GM12878 (cell line): Measurements from ENCODE around the gene EEFSEC. TPM values are rescaled to one million over a fixed set of nuclear protein-coding genes. Genes with fewer than 3 reads are reported as not detected.

Experiments
- ATAC-seq: fragments of 200-7000 bp; cut with Tn5 transposase; 3 replicates; pipeline ENCODE4 v1.9.1; 2020; ENCODE audit warnings: mild to moderate bottlenecking, moderate library complexity
- BruUV-seq: library from RNA; stranded (reverse); fragments of 400-500 nt; replicated peaks from 2 replicates; lab custom pipeline; 2021; lab: Mats Ljungman, UMichigan
- CTCF ChIA-PET: fragments of 300-600 bp; sonication (Branson Sonifier 250); formaldehyde crosslinking; extraction: SDS; loops from one replicate; lab custom pipeline; 2021; ENCODE audit warnings: inconsistent platforms; lab: Yijun Ruan, JAX
- POLR2A ChIA-PET: fragments of 350-600 bp; formaldehyde crosslinking; extraction: SDS; loops from one replicate; lab custom pipeline; 2021; ENCODE audit warnings: inconsistent platforms; lab: Charles Lee
- RAD21 ChIA-PET: fragments of 300-600 bp; sonication (Branson Sonifier 250); formaldehyde crosslinking; loops from one replicate; lab custom pipeline; 2023; ENCODE audit warnings: antibody characterized with exemption; ENCODE audit not compliant: unreplicated experiment; lab: Charles Lee
- SMC1A ChIA-PET: fragments of 300-600 bp; sonication (Branson Sonifier 250); formaldehyde crosslinking; loops from one replicate; lab custom pipeline; 2023; ENCODE audit not compliant: unreplicated experiment, uncharacterized antibody; lab: Charles Lee
- DNase-seq: peaks from one replicate; pipeline ENCODE4 v3.0.0-alpha.2; 2011; ENCODE audit warnings: low read depth, low spot score
- FAIRE-seq: peaks from 3 replicates; lab custom pipeline; 2011; peaks lifted over from hg19 to GRCh38; lab: Jason Lieb, UNC
- H2AFZ ChIP-seq: 2 replicates; pipeline ENCODE4 v1.6.0; 2011; ENCODE audit warnings: low read depth, low read length, control low read depth; ENCODE audit not compliant: control insufficient read depth
- H3K27ac ChIP-seq: 2 replicates; pipeline ENCODE4 v1.5.1; 2011; ENCODE audit warnings: control low read depth; ENCODE audit not compliant: control insufficient read depth, insufficient read depth
- H3K27me3 ChIP-seq, 2 experiments: replicated peaks in 1 of 2; 2 replicates each; pipeline versions ENCODE4 v1.6.0 to v1.6.1; 2011; ENCODE audit warnings: low read length in 1 of 2; ENCODE audit not compliant: control insufficient read depth in 2 of 2, insufficient read depth in 2 of 2
- H3K36me3 ChIP-seq, 2 experiments: 2 replicates each; pipeline ENCODE4 v1.5.1; 2011; ENCODE audit warnings: low read length in 1 of 2; ENCODE audit not compliant: control insufficient read depth in 2 of 2, insufficient read depth in 2 of 2
- H3K4me1 ChIP-seq: 2 replicates; pipeline ENCODE4 v1.6.1; 2011; ENCODE audit warnings: mild to moderate bottlenecking, low read length, moderate library complexity, mixed read lengths; ENCODE audit not compliant: control insufficient read depth, insufficient read depth
- H3K4me2 ChIP-seq: 2 replicates; pipeline ENCODE4 v1.6.0; 2011; ENCODE audit warnings: control low read depth; ENCODE audit not compliant: control insufficient read depth, insufficient read depth
- H3K4me3 ChIP-seq: fragments of 200-600 bp; sonication (generic); 2 replicates; pipeline ENCODE4 v1.5.1; 2016
- H3K79me2 ChIP-seq: 2 replicates; pipeline ENCODE4 v1.6.0; 2011; ENCODE audit warnings: low read length; ENCODE audit not compliant: control insufficient read depth, insufficient read depth
- H3K9ac ChIP-seq: 2 replicates; pipeline ENCODE4 v1.8.0; 2011; ENCODE audit warnings: low read length, control low read depth, mixed read lengths; ENCODE audit not compliant: control insufficient read depth, insufficient read depth
- H3K9me3 ChIP-seq: replicated peaks from 3 replicates; pipeline ENCODE4 v1.5.1; 2011; ENCODE audit warnings: mild to moderate bottlenecking, low read length; ENCODE audit not compliant: control insufficient read depth, insufficient read depth
- H4K20me1 ChIP-seq: 2 replicates; pipeline ENCODE4 v1.6.0; 2011; ENCODE audit not compliant: control insufficient read depth, insufficient read depth
- ASH2L ChIP-seq: fragments of 300-600, 200-600 bp; sonication (generic); IDR thresholded peaks from 2 replicates; pipeline ENCODE4 v1.6.1; 2017; ENCODE audit warnings: low read depth, mild to moderate bottlenecking, borderline replicate concordance
- BACH1 ChIP-seq: fragments of 450-650 bp; IDR thresholded peaks from 2 replicates; pipeline ENCODE4 v1.6.1; 2017; ENCODE audit warnings: mild to moderate bottlenecking, borderline replicate concordance
- BRCA1 ChIP-seq: IDR thresholded peaks from 2 replicates; pipeline ENCODE4 v1.6.1; 2011; ENCODE audit warnings: low read depth, low read length, improper control_type of control experiment
- GABPA ChIP-seq: IDR thresholded peaks from 2 replicates; pipeline ENCODE4 v1.6.1; 2014; ENCODE audit warnings: antibody characterized with exemption, low read depth, mild to moderate bottlenecking, inconsistent platforms
- NFXL1 ChIP-seq: fragments of 450-650 bp; IDR thresholded peaks from 2 replicates; pipeline ENCODE4 v1.6.1; 2017; ENCODE audit warnings: antibody characterized with exemption, mild to moderate bottlenecking, borderline replicate concordance
- NR2C1 ChIP-seq: fragments of 450-650 bp; IDR thresholded peaks from 2 replicates; pipeline ENCODE4 v1.6.1; 2017; ENCODE audit warnings: antibody characterized with exemption, mild to moderate bottlenecking, moderate library complexity
- RCOR1 ChIP-seq: conservative IDR thresholded peaks from 2 replicates; pipeline ENCODE4 v1.6.1; 2012; ENCODE audit warnings: low read depth, low read length, improper control_type of control experiment
- REST ChIP-seq: IDR thresholded peaks from 2 replicates; pipeline ENCODE4 v1.6.1; 2012; ENCODE audit warnings: mild to moderate bottlenecking, low read depth, low read length
- TAF1 ChIP-seq: IDR thresholded peaks from 2 replicates; pipeline ENCODE4 v1.6.1; 2011; ENCODE audit warnings: mild to moderate bottlenecking, low read depth, low read length, borderline replicate concordance
- YY1 ChIP-seq: IDR thresholded peaks from 2 replicates; pipeline ENCODE4 v1.6.1; 2011; ENCODE audit warnings: low read depth, mild to moderate bottlenecking, low read length
- ZNF274 ChIP-seq: IDR thresholded peaks from one replicate; pipeline ENCODE4 v1.8.0; 2011; ENCODE audit not compliant: insufficient read length, insufficient read depth
- ZNF687 ChIP-seq: fragments of 450-650 bp; IDR thresholded peaks from 2 replicates; pipeline ENCODE4 v1.6.1; 2017; ENCODE audit warnings: mild to moderate bottlenecking, moderate library complexity
- ZZZ3 ChIP-seq: IDR thresholded peaks from 2 replicates; pipeline ENCODE4 v1.6.1; 2011; ENCODE audit warnings: low read depth; ENCODE audit not compliant: control insufficient read depth, insufficient read length
- WGBS: methylation state at CpG from one replicate; pipeline ENCODE4 v1.1.6; 2016; ENCODE audit warnings: low lambda C conversion rate; ENCODE audit not compliant: insufficient replicate concordance, insufficient coverage; ENCODE audit errors: missing lambda C conversion rate; 5-methylcytosine and 5-hydroxymethylcytosine counted together
- in situ Hi-C: fragments of 300-500 bp; cut with MboI; formaldehyde crosslinking; loops from 9 replicates; pipeline ENCODE4 v1.14.3; 2018; ENCODE audit warnings: mixed read lengths
- intact Hi-C: fragments of 100-400 bp; cut with micrococcal nuclease; formaldehyde crosslinking; loops from one replicate; pipeline ENCODE4 v1.14.2; 2022; ENCODE audit not compliant: unreplicated experiment
- polyA plus RNA-seq, 11 experiments: library from polyadenylated mRNA; depleted of rRNA in 4 of 11; unstranded in 6 of 11; stranded (reverse) in 5 of 11; fragments of >200 nt; fragmentation: Nextera tagmentation in 4 of 11; fragmentation: Illumina TruSeq in 1 of 11; extraction: Ambion mirVana in 4 of 11; extraction: Trizol in 1 of 11; gene quantifications; 1 replicate in 1 of 11; 2 replicates in 10 of 11; pipeline versions ENCODE4 v1.2.1 to v1.2.3, GENCODE V29; 2011 to 2016; ENCODE audit warnings: inconsistent platforms in 2 of 11, missing spikeins in 2 of 11, low read depth in 1 of 11
- total RNA-seq, 4 experiments: library from RNA; depleted of rRNA in 3 of 4; stranded (reverse); fragments of >200 nt in 3 of 4; fragmentation: Illumina TruSeq in 1 of 4; extraction: Trizol in 1 of 4; gene quantifications; 2 replicates each; pipeline versions ENCODE4 v1.2.1 to v1.2.3, GENCODE V29; 2013 to 2021
- TF ChIP-seq, protein P1 (sequence below): fragments of 450-650 bp; IDR thresholded peaks from 2 replicates; pipeline ENCODE4 v1.6.1; 2017; ENCODE audit warnings: antibody characterized with exemption, mild to moderate bottlenecking, moderate library complexity

EEFSEC gene
- total and polyA plus RNA-seq, 10 of the 15 experiments (the other 5 are each of a cell fraction or from before 2014, with no cell fraction given), result 0.29 to 29.1 (median 16.1) TPM

DNA sequence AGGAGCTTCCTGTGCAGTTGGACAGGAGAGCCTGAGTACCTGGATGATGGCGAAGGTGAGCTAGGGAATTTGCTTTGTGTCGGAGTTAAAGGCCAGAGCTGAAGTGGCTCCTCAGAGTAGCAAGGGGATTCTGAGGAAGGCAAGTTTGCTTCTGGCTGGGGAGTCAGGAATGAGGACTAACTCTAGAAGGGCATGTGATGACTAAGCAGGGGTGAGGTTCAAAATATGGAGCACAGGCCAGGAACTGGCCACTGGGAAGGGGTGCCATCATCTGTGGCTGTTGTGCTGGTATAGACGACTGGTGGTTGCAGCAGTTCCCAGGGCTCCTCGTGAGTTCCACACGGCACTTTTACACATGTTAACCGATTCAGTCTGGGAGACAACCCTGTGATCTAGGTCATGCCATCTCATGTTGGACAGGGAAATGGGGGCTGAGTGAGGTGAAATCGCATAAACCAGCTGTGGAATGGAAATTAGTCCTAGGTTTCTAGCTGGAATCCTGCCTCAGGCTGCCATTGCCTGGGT lies 100.8 kb downstream of the EEFSEC start (continued):
- TF ChIP-seq BRCA1 (no peak), ZNF274 (no peak), NFXL1 (no peak)

DNA sequence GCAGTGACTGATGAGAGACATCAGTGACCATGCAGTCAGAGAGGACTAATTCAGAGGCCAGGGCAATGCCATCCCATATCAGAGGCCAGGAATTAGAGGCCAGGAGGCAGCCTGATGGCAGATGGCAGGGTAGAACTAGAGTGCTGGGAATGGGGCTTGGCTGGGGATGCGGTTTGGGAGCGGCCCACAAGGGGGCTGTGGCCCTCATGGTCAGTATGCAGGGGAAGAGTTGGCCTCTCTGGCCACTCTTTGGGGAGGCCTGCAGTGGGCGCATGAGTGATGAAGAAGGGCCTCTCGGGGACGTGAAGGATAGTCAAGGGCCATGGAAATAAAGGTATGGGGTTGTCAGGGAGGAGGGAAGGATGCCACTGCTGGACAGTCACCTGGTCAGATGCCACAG lies 101.7 kb downstream of the EEFSEC start:
- 73% methylated on average over 5 of the region's 5 CpGs for WGBS
- H4K20me1 ChIP-seq, result no peaks in the 10 kb centered on the region
- no peak overlapping the region for H3K27ac ChIP-seq
- H3K4me3 ChIP-seq, result no peak overlapping the region
- H3K9ac ChIP-seq, result no peak overlapping the region
- SMC1A ChIA-PET, result no interaction called here
- no peaks in the 10 kb centered on the region for H3K79me2 ChIP-seq
- POLR2A ChIA-PET, result no interaction called here
- no peaks in the 10 kb centered on the region for H3K4me1 ChIP-seq
- in situ Hi-C loops, result no loop called here
- CTCF ChIA-PET, result no interaction called here
- FAIRE-seq (no peak), DNase-seq (no peak), ATAC-seq (no peak)
- RAD21 ChIA-PET, result no interaction called here
- intact Hi-C loops, result no loop called here
- H3K36me3 ChIP-seq, result peaks cover 0 to 2% of the 10 kb centered on the region in 2 experiments; a peak in 1 of 4 replicates
- no peak overlapping the region for H3K4me2 ChIP-seq
- BruUV-seq, result no TSS peak
- no peak overlapping the region for H2AFZ ChIP-seq
- peaks cover 2% of the 10 kb centered on the region; the same call in 2 of the 3 replicates for H3K9me3 ChIP-seq
- no peaks in the 10 kb centered on the region for H3K27me3 ChIP-seq
- TF ChIP-seq NR2C1 (no peak), GABPA (no peak), ZNF687 (no peak), TAF1 (no peak), YY1 (no peak), REST (no peak), RCOR1 (no peak), ASH2L (no peak), BACH1 (no peak), ZZZ3 (no peak)
- TF ChIP-seq, protein P1, sequence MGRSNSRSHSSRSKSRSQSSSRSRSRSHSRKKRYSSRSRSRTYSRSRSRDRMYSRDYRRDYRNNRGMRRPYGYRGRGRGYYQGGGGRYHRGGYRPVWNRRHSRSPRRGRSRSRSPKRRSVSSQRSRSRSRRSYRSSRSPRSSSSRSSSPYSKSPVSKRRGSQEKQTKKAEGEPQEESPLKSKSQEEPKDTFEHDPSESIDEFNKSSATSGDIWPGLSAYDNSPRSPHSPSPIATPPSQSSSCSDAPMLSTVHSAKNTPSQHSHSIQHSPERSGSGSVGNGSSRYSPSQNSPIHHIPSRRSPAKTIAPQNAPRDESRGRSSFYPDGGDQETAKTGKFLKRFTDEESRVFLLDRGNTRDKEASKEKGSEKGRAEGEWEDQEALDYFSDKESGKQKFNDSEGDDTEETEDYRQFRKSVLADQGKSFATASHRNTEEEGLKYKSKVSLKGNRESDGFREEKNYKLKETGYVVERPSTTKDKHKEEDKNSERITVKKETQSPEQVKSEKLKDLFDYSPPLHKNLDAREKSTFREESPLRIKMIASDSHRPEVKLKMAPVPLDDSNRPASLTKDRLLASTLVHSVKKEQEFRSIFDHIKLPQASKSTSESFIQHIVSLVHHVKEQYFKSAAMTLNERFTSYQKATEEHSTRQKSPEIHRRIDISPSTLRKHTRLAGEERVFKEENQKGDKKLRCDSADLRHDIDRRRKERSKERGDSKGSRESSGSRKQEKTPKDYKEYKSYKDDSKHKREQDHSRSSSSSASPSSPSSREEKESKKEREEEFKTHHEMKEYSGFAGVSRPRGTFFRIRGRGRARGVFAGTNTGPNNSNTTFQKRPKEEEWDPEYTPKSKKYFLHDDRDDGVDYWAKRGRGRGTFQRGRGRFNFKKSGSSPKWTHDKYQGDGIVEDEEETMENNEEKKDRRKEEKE, result no peak
